ENCODE data around the gene PUSL1.

Gene PUSL1

DNA sequence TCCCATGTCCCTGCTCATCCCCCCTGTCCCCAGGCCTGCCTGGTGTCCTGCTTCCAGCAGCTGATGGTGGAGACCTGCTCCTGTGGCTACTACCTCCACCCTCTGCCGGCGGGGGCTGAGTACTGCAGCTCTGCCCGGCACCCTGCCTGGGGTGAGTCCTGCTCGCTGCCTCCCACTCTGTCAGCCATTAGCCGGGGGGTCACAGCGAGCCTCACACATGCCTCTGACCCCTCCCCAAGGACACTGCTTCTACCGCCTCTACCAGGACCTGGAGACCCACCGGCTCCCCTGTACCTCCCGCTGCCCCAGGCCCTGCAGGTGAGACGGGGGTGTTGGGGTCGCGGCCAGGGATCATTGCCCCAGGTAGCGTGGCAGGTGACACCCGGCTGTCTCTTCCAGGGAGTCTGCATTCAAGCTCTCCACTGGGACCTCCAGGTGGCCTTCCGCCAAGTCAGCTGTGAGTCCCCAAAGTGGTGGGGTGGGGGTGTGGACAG lies 18.1 kb upstream of the PUSL1 start:
- no peak overlapping the region for H3K4me2 ChIP-seq (ENCODE audit: low read length)
- H3K9ac ChIP-seq = no peak overlapping the region
- H3K4me3 ChIP-seq (ENCODE audit: low read depth, low read length) = no peak overlapping the region
- H3K4me1 ChIP-seq = no peaks in the 10 kb centered on the region
- H3K27me3 ChIP-seq (ENCODE audit: control insufficient read depth, insufficient read depth, low read length) = no peaks in the 10 kb centered on the region
- H2AFZ ChIP-seq = no peak overlapping the region
- H3K9me3 ChIP-seq (ENCODE audit: control insufficient read depth, low read length) = no peaks in the 10 kb centered on the region
- no peak overlapping the region for H3K27ac ChIP-seq
- no peaks in the 10 kb centered on the region for H3K79me2 ChIP-seq
- TF ChIP-seq CTCF (IDR thresholded peaks at IDR 0.05) = peak; percentile 57
- no peaks in the 10 kb centered on the region for H3K36me3 ChIP-seq (ENCODE audit: control insufficient read depth, insufficient read depth, low read length)

GRCh38 chr1:1291023-1291528 lies 17.3 kb upstream of the PUSL1 start:
- H3K79me2 ChIP-seq = no peaks in the 10 kb centered on the region
- no peaks in the 10 kb centered on the region for H3K27me3 ChIP-seq (ENCODE audit: control insufficient read depth, insufficient read depth, low read length)
- TF ChIP-seq CTCF (IDR thresholded peaks at IDR 0.05) = no peak
- no peak overlapping the region for H3K9ac ChIP-seq
- H3K9me3 ChIP-seq (ENCODE audit: control insufficient read depth, low read length) = no peaks in the 10 kb centered on the region
- H3K4me2 ChIP-seq (ENCODE audit: low read length) = no peak overlapping the region
- H3K4me1 ChIP-seq = no peaks in the 10 kb centered on the region
- H3K4me3 ChIP-seq (ENCODE audit: low read depth, low read length) = no peak overlapping the region
- H2AFZ ChIP-seq = no peak overlapping the region
- H3K36me3 ChIP-seq (ENCODE audit: control insufficient read depth, insufficient read depth, low read length) = no peaks in the 10 kb centered on the region
- no peak overlapping the region for H3K27ac ChIP-seq

GRCh38 chr1:1291548-1292441 lies 16.6 kb upstream of the PUSL1 start:
- H3K9me3 ChIP-seq (ENCODE audit: control insufficient read depth, low read length) = no peaks in the 10 kb centered on the region
- peak; percentile 55 for TF ChIP-seq CTCF (IDR thresholded peaks at IDR 0.05)
- H3K9ac ChIP-seq = no peak overlapping the region
- no peaks in the 10 kb centered on the region for H3K79me2 ChIP-seq
- no peaks in the 10 kb centered on the region for H3K27me3 ChIP-seq (ENCODE audit: control insufficient read depth, insufficient read depth, low read length)
- H3K27ac ChIP-seq = no peak overlapping the region
- H3K4me1 ChIP-seq = no peaks in the 10 kb centered on the region
- no peak overlapping the region for H3K4me2 ChIP-seq (ENCODE audit: low read length)
- H3K4me3 ChIP-seq (ENCODE audit: low read depth, low read length) = no peak overlapping the region
- no peaks in the 10 kb centered on the region for H3K36me3 ChIP-seq (ENCODE audit: control insufficient read depth, insufficient read depth, low read length)
- H2AFZ ChIP-seq = no peak overlapping the region

GRCh38 chr1:1292442-1292779 lies 16.0 kb upstream of the PUSL1 start:
- Histone ChIP-seq H2AFZ (no peak overlapping the region), H3K4me1 (no peaks in the 10 kb centered on the region), H3K4me3 (ENCODE audit: low read depth, low read length) (no peak overlapping the region), H3K9ac (no peak overlapping the region), H3K27me3 (ENCODE audit: control insufficient read depth, insufficient read depth, low read length) (no peaks in the 10 kb centered on the region), H3K79me2 (no peaks in the 10 kb centered on the region), H3K36me3 (ENCODE audit: control insufficient read depth, insufficient read depth, low read length) (no peaks in the 10 kb centered on the region), H3K27ac (no peak overlapping the region), H3K9me3 (ENCODE audit: control insufficient read depth, low read length) (no peaks in the 10 kb centered on the region), H3K4me2 (ENCODE audit: low read length) (no peak overlapping the region)
- no peak for TF ChIP-seq CTCF (IDR thresholded peaks at IDR 0.05)

Measured in parathyroid adenoma (tissue), 2 donors.